Astrocyte of the spinal cord (primary cell): ENCODE measurements around the gene KLF12.
A peak's percentile ranks its signal among the peaks of the same experiment; 100 is the strongest.

Source experiments
- DNase-seq: peaks from one replicate; pipeline ENCODE4 v3.0.0; 2011; ENCODE audit warnings: low read depth, low spot score
- H3K4me3 ChIP-seq: 2 replicates; pipeline ENCODE4 v1.5.1; 2011; ENCODE audit warnings: low read depth, mild to moderate bottlenecking, low read length, moderate library complexity
- CTCF ChIP-seq: IDR thresholded peaks from 2 replicates; pipeline ENCODE4 v1.5.1; 2012; ENCODE audit warnings: low read depth, mild to moderate bottlenecking, low read length, inconsistent platforms
- in situ Hi-C: cut with HindIII; loops from 2 replicates; pipeline ENCODE4 v1.10.0; 2017; ENCODE audit warnings: low sequenced_read_pairs

The KLF12 gene

GRCh38 chr13:74138241-74138640 is 4.0 kb upstream of the KLF12 start:
- TF ChIP-seq CTCF, result no peak
- in situ Hi-C loops, result no loop called here
- H3K4me3 ChIP-seq, result no peak overlapping the region
- DNase-seq, result no peak

GRCh38 chr13:74136084-74136658 is 2.0 kb upstream of the KLF12 start:
- peak; percentile 76 for DNase-seq

GRCh38 chr13:74135326-74136083 is 1.3 kb upstream of the KLF12 start:
- in situ Hi-C loops, result no loop called here
- DNase-seq, result peak; percentile 88
- TF ChIP-seq CTCF, result no peak
- H3K4me3 ChIP-seq, result peak overlapping the region; percentile 84

More at GRCh38 chr13:74136084-74136658, 2.0 kb upstream of the KLF12 start:
- in situ Hi-C loops, result no loop called here
- peak; percentile 28 for TF ChIP-seq CTCF
- peak overlapping the region; percentile 60 for H3K4me3 ChIP-seq

GRCh38 chr13:74134777-74135325 is 647 bp upstream of the KLF12 start:
- H3K4me3 ChIP-seq, result peak overlapping the region; percentile 84
- TF ChIP-seq CTCF, result no peak
- DNase-seq, result no peak
- in situ Hi-C loops, result no loop called here

GRCh38 chr13:74133657-74134201 is 475 bp downstream of the KLF12 start:
- DNase-seq, result peak; percentile 97
- TF ChIP-seq CTCF, result no peak
- in situ Hi-C loops, result no loop called here
- H3K4me3 ChIP-seq, result peak overlapping the region; percentile 84

GRCh38 chr13:74132776-74133656 is 1.2 kb downstream of the KLF12 start:
- DNase-seq, result peak; percentile 35
- peak overlapping the region; percentile 84 for H3K4me3 ChIP-seq
- no peak for TF ChIP-seq CTCF
- in situ Hi-C loops, result no loop called here
